ENCODE data around the gene PRKCZ.

DNA sequence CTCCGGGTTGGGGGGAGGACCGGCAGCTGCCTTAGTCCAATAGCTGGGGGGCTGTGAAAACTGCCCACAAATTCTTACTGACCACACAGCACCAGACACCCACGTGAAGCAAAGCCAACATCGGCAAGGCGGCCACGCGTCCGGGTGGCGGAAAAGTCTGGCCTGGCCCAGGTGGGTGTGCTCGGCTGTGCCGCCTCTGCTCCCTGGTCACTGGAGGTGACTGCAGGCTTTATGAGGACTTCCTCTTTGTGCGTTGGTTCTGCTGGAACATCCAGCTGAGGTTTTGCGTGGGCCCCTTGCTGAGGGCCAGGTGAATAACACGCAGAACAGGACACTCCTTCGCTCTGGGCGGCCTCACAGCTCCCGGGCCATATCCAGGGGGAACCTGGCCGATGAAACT is 108.9 kb downstream of the PRKCZ start:
- TF ChIP-seq, protein P1, sequence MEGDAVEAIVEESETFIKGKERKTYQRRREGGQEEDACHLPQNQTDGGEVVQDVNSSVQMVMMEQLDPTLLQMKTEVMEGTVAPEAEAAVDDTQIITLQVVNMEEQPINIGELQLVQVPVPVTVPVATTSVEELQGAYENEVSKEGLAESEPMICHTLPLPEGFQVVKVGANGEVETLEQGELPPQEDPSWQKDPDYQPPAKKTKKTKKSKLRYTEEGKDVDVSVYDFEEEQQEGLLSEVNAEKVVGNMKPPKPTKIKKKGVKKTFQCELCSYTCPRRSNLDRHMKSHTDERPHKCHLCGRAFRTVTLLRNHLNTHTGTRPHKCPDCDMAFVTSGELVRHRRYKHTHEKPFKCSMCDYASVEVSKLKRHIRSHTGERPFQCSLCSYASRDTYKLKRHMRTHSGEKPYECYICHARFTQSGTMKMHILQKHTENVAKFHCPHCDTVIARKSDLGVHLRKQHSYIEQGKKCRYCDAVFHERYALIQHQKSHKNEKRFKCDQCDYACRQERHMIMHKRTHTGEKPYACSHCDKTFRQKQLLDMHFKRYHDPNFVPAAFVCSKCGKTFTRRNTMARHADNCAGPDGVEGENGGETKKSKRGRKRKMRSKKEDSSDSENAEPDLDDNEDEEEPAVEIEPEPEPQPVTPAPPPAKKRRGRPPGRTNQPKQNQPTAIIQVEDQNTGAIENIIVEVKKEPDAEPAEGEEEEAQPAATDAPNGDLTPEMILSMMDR (conservative IDR thresholded peaks at IDR 0.05 in 1 of 2, IDR thresholded peaks at IDR 0.05 in 1 of 2; ENCODE audit: low read depth in 1 of 2, low read length in 2 of 2): no peak
- no peak for TF ChIP-seq EZH2 (IDR thresholded peaks at IDR 0.05; ENCODE audit: low read length, missing control alignments)
